Ishikawa (cell line): ENCODE measurements around the gene NCOR2.

Experiments
- CEBPB ChIP-seq: IDR thresholded peaks from 2 replicates; pipeline ENCODE4 v1.6.1; 2012
- EP300 ChIP-seq: IDR thresholded peaks from 2 replicates; pipeline ENCODE4 v1.6.1; 2012; ENCODE audit warnings: borderline replicate concordance
- MAX ChIP-seq: IDR thresholded peaks from 2 replicates; pipeline ENCODE4 v1.6.1; 2012
- RAD21 ChIP-seq: IDR thresholded peaks from 2 replicates; pipeline ENCODE4 v1.6.1; 2012; ENCODE audit warnings: low read depth
- REST ChIP-seq: IDR thresholded peaks from 2 replicates; pipeline ENCODE4 v1.6.1; 2012; ENCODE audit warnings: low read depth, mild to moderate bottlenecking
- TAF1 ChIP-seq: IDR thresholded peaks from 2 replicates; pipeline ENCODE4 v1.6.1; 2012; ENCODE audit warnings: low read depth, mild to moderate bottlenecking
- TEAD4 ChIP-seq: IDR thresholded peaks from 2 replicates; pipeline ENCODE4 v1.6.1; 2012

GRCh38 chr12:124531906-124532305, 35.5 kb downstream of the NCOR2 start:
- TF ChIP-seq CEBPB, result no peak
- TF ChIP-seq EP300, result no peak
- no peak for TF ChIP-seq MAX
- no peak for TF ChIP-seq RAD21
- TF ChIP-seq TEAD4, result no peak
- TF ChIP-seq REST, result no peak
- no peak for TF ChIP-seq TAF1
